NCI-H2171 (cell line): Measurements from ENCODE around the gene TALDO1.

ENCODE experiments used
- DNase-seq: peaks from one replicate; lab custom pipeline; 2025; lab: John Stamatoyannopoulos, UW

TALDO1 gene

DNA sequence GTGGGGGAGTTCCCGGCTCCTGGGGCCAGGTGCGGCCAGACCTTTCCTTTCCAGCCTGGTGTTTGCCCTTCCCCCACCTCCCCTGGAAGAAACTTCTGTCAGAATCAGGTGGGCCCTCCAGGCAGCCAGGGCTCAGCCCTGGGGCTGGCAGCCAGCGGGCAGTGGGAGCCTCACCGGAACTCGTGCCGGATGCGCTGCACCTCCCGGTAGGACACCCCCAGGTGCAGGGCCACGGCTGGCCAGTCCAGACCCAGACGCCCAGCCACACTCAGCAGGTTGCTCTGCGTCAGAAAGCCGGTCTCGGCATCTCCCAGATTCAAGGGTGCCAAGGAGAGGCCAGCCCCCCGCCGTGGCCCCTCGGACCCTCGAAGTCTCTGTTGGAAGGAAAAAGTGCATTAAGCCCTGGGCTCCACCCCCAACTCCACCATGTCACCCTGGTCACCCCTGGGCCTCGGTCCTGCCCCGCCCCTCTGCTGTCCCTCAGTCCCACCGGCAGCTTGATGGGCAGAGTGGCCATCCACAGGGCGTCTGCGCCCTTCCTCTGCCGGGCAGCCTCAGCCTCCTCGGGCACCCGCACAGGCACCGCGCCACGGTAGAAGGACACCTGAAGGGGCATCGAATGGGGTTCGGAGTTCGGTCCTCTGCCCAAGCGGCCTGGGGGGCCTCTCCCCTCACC lies 52.5 kb downstream of the TALDO1 start:
- DNase-seq: no peak

DNA sequence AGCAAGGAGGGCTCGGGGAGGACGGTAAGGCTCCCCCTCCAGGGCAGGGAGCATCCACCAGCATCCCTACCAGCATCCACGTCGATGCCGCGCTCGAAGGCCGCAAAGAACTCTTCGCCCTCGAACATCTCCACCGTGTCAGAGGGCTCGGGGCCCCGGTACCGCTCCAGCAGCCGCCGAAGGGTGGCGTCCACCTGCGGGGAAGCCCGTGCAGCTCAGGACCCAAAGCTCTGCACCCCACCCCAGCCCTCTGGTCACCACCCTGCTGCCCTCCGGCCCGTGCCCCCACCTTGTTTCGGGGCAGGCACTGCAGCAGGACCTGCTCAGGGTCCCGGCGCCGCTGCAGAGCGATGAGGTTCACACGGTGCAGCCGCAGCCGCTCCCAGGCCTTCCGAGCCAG lies 53.2 kb downstream of the TALDO1 start:
- DNase-seq: no peak

DNA sequence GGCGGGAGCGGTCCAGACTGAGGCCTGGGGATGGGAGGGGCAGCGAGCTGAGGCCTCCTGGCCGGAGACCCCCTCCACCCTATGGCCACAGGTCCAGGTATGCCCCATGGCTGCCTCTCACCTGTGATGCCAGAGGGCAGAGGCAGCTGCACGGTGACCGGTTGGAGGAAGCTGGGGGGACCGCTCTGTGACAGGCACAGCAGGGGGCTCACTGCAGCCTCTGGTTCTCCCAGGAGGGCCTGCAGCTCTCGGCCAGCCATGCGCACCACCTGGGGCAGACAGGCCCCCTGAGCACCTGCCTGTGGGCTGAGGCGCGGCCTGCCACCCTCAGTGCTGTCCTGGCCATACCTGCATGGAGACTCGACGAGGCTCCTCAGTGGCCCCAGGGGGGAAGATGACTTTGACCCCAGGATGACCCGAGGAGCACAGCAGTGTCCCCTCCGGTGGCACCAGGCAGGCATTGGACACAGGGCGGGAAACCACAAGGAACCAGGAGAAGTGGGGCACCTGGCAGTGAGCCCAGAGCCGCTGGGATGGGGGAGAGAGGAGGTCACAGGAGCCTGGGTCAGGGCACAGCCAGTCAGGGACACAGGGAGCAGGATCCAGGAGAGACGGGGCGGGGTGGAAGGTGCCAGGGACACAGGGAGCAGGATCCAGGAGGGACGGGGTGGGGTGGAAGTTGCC lies 54.0 kb downstream of the TALDO1 start:
- DNase-seq: no peak

DNA sequence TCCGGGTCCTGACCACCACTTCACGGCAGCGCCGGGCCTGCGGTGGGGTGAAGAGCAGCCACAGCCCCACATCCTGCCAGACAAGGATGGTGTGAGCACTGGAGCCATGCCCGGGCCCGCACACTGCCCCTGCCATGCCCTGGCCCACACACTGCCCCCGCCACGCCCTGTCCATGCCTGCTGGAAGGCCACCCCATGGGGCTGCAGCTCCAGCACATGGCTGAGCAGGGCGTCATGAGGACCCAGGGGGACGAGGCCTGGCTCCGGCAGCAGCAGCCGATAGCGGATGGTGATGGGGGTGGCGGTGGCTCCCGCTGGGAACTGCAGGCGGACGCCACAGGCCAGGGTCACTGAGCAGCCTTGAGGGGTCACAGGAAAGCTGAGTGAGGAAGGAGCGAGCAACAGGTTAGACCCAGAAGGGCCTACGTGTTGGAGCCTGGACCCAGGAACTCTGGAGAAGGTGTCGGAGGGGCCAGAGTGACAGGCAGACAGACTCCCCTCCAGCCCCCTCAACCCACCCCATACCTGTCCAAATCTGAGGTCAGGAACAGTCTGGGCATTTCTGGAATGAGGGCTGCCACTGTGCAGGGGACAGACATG lies 54.9 kb downstream of the TALDO1 start:
- no peak for DNase-seq

DNA sequence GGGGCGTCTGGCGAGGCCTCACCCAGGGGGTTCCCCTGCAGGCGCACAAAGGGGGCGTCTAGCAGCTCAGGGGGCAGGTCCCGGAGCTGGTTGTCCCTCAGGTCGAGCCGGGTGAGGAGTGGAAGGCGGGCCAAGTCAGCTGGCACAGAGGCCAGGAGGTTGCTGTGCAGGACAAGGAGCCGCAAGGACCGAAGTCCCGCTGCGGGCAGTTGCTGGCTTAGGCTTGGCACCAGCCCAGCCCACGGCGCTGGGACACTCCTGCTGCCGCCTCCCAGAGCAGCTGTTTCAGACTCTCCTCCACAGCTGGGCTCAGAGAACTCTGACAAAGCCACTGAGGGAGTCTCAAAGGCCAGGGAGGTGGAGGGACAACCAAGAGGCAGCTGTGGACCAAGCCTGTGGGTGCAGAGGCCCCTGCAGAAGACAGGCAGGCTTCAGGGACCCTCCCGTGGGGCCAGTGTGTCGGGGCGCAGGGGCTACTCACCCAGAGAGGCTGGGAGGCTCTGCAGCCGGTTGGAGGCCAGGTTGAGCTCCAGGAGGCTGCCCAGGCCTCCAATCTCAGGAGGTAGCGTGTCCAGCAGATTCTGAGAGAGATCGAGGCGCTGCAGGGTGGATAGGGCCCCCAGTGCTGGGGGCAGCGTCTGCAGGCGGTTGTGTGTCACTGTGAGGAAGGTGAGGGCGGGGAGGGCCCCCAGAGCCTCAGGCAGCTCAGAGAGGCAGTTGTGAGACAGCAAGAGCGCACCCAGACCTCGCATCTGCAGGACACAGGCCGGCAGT lies 55.6 kb downstream of the TALDO1 start:
- no peak for DNase-seq

DNA sequence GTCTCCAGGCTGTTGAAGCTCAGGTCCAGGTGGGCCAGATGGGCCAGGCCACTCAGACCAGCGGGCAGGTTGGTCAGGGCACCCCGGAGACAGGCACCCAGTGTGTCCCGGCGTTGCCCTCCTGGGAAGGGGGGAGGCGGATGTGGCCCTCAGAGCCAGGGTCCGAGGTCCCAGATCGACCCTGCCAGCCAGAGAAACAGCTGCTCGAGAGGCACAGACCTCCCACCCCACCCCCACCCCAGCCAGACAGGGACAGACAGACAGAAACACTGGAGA lies 56.1 kb downstream of the TALDO1 start:
- no peak for DNase-seq

DNA sequence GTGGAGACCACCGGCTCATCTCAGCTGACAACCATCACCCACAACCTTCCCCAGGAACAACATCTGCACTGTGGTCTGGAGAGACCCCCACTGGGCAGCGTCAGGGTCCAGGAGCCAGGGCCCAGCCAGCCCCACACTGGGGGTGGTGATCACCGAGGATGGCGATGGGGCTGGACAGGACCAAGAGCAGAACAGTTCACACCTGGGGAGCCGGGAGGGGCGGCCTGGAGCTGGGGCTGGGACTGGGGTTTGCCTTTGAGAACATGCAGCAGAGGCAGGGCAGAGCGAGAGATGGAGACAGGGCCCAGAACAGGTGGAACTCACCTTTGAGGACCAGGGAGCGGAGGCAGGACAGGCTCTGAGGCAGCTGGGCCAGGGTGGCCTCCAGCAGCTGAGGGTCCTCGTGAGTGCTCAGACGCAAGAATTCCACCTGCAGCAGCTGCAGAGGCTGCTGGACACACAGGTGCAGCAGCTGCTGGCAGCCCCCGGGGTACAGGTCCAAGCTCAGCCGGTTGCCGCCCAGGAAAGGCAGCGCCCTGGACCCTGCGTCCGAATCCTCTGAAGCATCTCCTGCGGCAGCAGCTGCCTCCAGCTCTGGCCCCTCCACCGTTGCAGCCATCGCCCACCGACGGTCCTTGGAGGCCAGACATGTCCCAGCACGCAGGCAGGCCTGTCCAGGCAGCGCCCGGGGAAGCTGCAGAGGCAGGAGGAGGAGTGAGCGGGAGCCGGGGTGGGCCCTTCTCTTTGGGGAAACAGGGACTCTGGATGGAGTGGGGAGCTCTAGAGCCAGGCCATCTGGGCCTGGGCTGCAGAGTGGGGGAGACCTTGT lies 56.7 kb downstream of the TALDO1 start:
- DNase-seq: no peak

DNA sequence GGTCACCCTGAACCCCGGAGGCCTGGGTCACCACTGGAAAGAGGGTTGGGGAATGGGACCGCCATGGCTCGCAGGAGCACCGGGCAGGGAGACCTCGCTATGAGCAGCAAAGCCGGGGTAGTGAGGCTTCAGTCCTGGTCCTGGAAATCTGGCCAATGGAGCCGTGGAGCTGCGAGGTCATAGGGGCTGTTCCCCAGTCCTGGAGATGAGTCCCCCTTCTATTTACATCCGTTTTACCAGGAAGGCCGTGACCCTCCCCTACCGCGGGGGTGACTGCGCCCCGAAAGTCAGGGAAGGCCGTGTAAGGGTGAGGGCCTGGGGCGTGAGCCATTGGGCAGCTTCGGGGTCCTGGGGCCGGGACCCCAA lies 57.3 kb downstream of the TALDO1 start:
- no peak for DNase-seq

DNA sequence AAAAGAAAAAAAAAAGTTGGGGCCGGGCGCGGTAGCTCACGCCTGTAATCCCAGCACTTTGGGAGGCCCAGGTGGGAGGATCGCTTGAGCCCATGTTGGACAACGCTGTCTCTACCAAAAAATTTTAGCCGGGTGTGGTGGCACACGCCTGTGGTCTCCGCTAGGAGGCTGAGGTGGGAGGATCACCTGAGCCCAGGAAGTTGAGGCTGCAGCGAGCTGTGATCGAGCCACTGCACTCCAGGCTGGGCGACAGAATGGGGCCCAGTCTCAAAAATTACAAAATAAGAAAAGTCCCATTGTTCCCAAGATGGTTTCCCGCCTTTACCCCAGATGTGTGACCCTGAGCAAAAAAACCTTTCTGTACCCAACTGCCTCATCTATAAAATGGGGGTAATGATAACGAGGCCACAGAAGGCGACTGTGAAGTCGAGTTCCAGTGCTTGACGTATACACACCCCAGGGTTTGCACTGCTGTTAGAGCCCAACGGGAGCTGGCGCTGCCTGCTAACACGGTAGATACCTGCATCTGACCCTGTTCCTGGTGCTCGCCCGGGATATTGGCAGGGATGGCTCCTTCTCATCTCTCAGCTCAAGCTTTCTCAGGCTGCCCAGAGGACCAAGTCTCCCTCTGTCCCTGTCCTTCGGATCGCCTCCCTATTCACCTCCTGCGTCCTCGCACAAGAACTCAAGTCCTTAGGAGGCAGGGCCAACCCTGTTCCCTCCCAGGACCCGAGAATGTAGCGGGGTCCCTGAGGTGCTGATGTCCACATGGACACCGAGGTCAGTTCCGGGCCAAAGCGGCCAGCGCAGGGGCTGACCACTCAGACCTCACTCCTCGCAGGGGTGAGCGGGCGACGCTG lies 61.4 kb downstream of the TALDO1 start:
- no peak for DNase-seq

DNA sequence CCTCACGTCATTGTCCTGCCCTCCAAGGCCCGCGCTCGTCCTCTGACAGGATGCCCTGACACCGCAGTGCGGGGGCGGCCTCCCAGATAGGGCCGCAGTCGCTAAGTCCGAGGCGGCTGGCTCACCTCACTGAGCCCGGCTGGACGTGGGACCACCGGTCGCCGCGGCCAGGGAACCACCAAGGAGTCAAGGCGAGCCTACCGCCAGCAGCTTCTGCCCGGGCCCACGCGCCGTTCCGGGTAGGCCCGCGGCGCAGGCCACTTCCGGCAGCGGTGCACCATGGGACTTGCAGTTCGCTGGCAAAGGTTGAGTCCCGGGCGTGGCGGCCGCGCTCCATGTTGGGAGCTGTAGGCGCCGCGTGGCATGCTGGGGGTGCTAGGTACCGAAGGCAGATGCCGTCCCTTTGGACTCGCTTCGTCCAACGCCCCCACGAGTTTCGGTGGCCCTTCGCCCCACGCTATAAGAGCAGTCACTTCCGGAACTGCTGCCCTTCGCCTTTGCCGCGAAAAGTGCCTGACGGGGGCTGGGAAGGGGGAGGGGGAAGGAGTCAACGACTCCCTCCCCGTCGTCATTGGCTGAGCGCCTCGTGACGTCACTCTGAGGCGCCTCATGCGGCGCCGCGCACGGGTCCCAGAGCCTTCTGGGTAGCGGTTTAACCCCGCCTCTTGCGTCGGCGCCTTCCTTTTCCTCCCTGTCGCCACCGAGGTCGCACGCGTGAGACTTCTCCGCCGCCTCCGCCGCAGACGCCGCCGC lies 62.2 kb downstream of the TALDO1 start, which contains the start of gene RPLP2:
Gene RPLP2, plus strand, starts transcription at position 681 of the 753 bp plus-strand sequence. CDS start 268 bp downstream, outside the sequence.
- peak; percentile 82 for DNase-seq

DNA sequence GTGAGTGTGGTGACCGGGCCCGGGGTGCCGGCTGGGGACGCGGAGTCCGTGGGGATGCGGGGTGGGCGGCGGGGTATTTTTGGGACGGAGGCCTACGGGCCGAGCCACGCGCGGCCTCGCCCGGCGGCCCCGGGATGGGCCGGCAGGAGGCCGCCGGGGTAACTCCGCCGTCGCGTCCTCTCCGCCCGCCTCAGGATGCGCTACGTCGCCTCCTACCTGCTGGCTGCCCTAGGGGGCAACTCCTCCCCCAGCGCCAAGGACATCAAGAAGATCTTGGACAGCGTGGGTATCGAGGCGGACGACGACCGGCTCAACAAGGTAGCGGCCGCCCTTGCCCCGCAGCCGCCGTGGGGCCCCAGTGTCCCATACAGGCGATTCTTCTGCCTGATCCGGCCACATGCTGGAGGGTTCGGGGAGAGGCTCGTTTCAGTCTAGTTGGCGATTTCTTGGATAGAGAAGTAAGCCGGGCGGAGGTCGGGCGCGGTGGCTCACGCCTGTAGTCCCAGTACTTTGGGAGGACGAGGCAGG lies 62.8 kb downstream of the TALDO1 start:
- no peak for DNase-seq

DNA sequence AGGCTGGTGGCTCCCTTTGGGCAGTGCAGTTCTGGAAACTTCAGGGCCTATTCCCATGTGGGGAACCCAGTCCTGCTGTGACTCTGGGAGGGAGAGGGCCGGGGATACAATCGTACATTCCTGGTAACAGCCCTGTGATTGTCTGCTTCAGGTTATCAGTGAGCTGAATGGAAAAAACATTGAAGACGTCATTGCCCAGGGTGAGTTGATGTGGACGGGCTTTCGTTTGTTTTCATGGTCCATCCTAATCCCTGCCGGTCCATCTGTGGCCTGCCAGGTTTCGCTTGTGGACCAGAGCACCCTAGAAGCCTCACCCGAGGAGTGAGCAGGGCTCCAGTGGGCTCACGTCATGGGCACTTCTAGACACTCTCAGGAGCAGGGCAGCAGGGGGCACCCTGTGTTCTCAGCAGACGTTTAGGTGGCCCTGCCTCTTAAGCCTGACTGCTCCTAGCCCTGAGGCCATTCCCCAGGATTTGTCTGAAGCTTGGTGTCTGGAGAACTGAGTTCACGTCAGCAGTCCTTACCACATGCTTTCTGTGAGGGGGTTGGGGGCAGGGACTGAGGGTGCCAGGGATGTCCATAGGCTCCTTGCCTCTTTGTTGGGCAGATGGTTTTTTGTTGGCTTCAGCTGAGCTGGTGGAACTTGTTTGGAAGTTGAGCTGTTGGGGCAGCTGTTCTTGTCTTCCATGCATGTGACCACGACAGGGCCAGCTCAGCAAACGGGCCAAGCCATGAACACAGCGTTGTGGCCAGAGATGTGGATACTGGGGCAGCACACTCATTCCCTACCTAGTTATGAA lies 64.4 kb downstream of the TALDO1 start:
- no peak for DNase-seq

DNA sequence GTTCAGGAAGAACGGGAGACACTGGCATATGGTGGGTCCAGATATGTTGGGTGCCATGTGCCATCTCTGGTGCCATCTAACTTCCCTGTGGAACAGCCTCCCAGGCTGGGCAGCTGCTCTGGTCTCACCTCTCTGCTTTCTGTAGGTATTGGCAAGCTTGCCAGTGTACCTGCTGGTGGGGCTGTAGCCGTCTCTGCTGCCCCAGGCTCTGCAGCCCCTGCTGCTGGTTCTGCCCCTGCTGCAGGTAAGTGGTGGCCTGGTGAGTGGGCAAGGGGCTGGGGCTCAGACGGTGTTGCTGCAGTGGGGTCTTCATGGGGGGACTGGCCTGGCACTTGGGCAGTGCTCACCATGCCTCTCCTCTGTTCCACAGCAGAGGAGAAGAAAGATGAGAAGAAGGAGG lies 65.1 kb downstream of the TALDO1 start:
- DNase-seq: no peak

DNA sequence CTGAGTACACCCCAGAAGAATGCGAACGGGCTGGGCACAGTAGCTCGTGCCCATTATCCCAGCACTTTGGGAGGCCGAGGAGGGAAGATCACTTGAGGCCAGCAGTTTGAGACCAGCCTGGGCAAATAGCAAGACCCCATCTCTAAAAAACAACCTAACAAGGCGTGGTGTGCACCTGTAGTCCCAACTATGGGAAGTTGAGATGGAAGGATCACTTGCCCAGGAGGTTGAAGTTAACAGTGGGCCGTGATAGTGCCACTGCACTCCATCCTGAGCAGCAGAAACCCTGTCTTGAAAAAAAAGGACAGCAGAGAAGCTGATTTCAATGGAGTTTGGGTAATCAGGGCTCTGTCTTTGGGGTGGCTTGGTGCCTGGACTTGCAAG lies 65.8 kb downstream of the TALDO1 start:
- no peak for DNase-seq

DNA sequence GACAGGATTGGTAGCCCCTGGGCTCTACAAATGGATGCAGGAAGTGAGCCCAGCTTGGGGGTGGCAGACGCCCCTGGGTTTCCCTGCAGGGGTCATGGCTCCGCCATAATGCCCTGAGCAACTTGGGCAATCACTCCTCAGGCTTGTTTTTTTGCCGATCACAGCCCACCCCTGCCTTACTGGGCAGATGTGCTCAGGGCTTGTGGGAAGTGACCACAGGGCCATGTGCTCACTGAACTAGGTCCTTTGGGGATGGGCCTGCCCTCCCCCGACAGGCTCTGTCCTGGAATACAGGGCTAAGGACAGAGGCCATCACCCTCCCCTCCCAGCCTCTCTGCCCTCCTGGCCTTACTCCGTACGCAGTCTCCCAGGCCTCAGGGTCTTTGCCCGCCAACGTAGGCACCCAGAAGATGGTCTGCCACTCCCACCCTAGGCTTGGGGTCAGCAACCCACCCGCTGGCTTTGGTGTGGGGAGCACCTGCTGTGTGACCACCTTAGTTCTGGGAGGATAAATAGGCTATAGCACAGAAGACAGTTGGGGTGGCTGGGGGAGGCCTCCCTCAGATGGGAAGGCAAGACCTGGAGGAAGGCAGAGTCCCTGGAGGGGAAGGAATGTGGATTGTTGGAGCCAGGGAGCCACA lies 66.3 kb downstream of the TALDO1 start:
- no peak for DNase-seq
